Fibroblast of pulmonary artery (primary cell): ENCODE data around the gene FRMD4A.

ENCODE experiments used
- DNase-seq: peaks from one replicate; pipeline ENCODE4 v3.0.0-alpha.2; 2010; ENCODE audit warnings: low read depth
- H3K4me3 ChIP-seq: replicated peaks from 2 replicates; pipeline ENCODE4 v1.5.1; 2011; ENCODE audit warnings: low read depth, mild to moderate bottlenecking, control low read depth, low read length, moderate library complexity
- CTCF ChIP-seq: IDR thresholded peaks from 2 replicates; pipeline ENCODE4 v1.5.1; 2011; ENCODE audit warnings: mild to moderate bottlenecking, control low read depth, low read length, inconsistent platforms; ENCODE audit errors: missing control alignments

Gene FRMD4A

DNA sequence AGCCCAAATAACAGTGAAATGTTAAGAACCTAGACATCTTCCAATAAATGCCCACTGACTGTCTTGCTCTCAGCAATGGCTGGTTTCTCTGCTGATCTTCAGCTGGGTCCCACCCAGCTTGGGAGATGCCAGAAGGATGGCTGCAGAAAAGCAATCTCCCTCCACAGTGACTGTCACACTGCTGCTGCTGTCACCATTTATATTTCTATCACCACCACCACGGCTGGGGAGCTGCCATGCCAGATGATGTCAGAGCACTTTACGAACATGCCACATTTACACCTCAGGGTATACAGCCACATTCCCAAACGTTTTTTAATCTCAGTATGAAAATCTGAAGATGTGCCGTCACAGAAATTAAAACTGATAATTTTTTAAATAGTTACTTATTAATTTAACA is 29.8 kb upstream of the FRMD4A start:
- no peak overlapping the region for H3K4me3 ChIP-seq
- no peak for TF ChIP-seq CTCF
- DNase-seq = no peak

GRCh38 chr10:14358886-14359573 is 28.3 kb upstream of the FRMD4A start:
- H3K4me3 ChIP-seq = no peak overlapping the region
- no peak for DNase-seq
- TF ChIP-seq CTCF = no peak

DNA sequence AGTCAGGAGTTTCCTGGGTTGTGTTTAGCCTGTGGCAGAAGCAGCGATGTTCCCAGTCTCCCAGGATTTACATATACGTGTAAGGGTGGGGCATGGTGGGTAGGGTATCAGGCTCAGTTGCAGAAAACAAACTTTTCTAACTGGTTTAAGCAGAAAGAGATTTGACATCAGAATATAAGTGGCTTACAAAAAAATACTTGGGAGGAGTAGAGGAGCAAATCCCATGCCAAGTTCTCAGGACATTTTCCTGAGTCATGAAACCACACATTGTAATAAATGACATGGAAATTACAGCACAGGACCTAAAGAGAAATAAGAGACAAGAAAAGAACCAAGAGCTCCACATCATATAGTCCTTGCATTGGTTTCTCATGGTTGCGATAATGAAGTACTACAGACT is 26.2 kb upstream of the FRMD4A start:
- TF ChIP-seq CTCF = no peak
- DNase-seq = peak; percentile 37
- no peak overlapping the region for H3K4me3 ChIP-seq

- TF ChIP-seq CTCF = no peak
- no peak for DNase-seq
- no peak overlapping the region for H3K4me3 ChIP-seq
Observed at GRCh38 chr10:14355750-14356149, 25.0 kb upstream of the FRMD4A start.

DNA sequence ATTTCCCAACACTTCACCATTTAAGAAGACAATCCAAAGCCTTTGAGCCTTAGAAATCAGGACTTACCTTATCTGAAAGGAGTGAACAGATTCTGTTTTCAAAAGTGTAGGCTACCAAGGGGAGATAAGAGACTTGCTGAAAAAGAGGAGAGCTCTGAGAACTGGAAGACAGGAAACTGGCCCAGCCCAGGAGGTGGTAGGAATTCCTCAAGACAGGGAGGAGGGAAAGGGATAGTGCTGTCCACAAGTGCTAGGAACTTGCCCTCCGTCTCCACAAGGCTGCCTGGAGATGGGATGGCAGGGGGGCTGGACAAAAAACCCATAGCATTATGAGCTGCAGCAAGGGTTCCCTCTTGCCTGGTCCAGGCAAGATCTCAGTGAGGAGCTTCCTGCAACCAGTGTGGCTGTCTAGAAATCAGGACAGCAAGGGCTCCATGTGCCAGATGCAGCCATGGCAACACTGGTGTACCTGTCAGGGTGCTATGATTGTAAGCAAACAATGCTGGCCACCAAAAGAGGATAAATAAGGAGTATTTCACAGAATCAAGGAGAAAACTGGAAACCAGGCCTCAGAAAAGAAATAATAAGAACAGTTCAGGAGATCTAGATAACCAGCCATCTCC is 22.7 kb upstream of the FRMD4A start:
- no peak overlapping the region for H3K4me3 ChIP-seq
- DNase-seq = no peak
- TF ChIP-seq CTCF = no peak

DNA sequence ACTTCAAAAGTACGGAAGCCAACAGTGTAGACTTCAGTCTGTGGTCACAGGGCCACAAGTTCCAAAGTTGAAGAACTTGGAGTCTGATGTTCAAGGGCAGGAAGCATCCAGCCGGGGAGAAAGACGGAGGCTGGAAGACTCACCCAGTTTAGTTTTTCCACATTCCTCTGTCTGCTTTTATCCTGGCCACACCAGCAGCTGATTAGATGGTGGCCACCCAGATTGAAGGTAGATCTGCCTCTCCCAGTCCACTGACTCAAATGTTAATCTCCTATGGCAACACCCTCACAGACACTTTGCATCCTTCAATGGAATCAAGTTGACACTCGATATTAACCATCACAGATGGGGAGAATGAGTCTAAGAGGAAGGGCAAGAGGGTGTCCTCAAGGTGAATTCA is 19.3 kb upstream of the FRMD4A start:
- DNase-seq = no peak
- H3K4me3 ChIP-seq = no peak overlapping the region
- TF ChIP-seq CTCF = no peak

DNA sequence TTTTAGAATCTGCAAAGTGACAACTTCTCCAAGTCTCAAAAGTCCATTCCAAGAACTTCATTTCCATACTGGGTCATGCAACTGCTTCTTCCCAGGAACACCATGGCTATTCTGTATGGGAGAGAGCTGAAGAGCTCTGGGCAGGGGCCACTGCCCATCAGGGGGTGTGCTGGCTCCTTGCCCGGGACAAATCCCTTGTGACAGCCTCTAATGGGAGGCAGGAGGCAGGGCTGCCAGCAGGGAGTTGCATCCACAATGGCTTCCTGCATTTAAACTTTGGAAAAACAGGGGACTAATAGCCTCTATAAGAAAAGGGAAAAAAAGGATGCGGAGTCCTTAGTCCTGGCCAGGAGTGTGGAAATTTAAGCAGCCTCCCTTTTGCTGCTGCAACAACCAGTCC is 18.4 kb upstream of the FRMD4A start:
- no peak overlapping the region for H3K4me3 ChIP-seq
- no peak for TF ChIP-seq CTCF
- no peak for DNase-seq
